ENCODE data around the gene CARD11. TPM values are rescaled to one million over a fixed set of nuclear protein-coding genes. Genes with fewer than 3 reads are reported as not detected.

CARD11 gene
- polyA plus RNA-seq, 1 donor from 2014 or later, result not detected

DNA sequence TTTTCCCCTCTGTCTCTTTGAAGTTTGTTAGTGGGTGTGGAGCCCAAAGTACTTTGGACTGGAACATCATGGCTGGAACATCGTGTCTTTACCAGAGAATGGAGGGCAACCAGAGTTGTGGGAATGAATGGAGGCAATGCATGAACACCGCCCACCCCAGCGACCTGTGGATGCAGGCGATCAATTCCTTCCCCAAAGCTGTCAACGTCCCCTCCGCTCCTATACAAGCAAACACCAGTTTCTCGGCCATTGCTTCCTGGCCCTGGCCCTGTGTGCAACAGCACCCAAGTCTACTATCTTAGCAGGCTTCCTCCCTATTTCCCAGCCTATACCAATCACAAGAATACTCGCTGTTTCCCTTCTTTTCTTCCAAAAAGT is 62.6 kb downstream of the CARD11 start:
- Histone ChIP-seq H3K9me2 (ENCODE audit: insufficient read depth, low read length) (no peaks in the 10 kb centered on the region), H3K4me3 (ENCODE audit: low read length) (no peak overlapping the region), H3K4me2 (ENCODE audit: low read length) (no peak overlapping the region), H3K9ac (ENCODE audit: low read length) (no peak overlapping the region), H3K27me3 (ENCODE audit: insufficient read depth, low read depth, low read length) (no peaks in the 10 kb centered on the region), H3K9me3 (ENCODE audit: low read length) (no peaks in the 10 kb centered on the region), H3K79me2 (replicated peaks; ENCODE audit: insufficient read depth, low read length) (no peaks in the 10 kb centered on the region), H3K36me3 (ENCODE audit: insufficient read depth, low read length) (no peaks in the 10 kb centered on the region), H3F3A (ENCODE audit: insufficient read depth, low read length, poor library complexity, severe bottlenecking) (no peaks in the 10 kb centered on the region), H2AFZ (ENCODE audit: low read depth, low read length) (no peak overlapping the region), H4K20me1 (ENCODE audit: insufficient read depth) (no peaks in the 10 kb centered on the region), H3K27ac (ENCODE audit: low read length) (no peak overlapping the region)
- no peak for TF ChIP-seq RAD21 (conservative IDR thresholded peaks at IDR 0.05)
- TF ChIP-seq MXI1 (conservative IDR thresholded peaks at IDR 0.05; ENCODE audit: poor library complexity, severe bottlenecking), result no peak
- TF ChIP-seq EZH2 (IDR thresholded peaks at IDR 0.05; ENCODE audit: borderline replicate concordance, insufficient read depth, low read length, poor library complexity, severe bottlenecking), result no peak
- TF ChIP-seq POLR2AphosphoS5 (IDR thresholded peaks at IDR 0.05), result no peak
- TF ChIP-seq, protein P1, sequence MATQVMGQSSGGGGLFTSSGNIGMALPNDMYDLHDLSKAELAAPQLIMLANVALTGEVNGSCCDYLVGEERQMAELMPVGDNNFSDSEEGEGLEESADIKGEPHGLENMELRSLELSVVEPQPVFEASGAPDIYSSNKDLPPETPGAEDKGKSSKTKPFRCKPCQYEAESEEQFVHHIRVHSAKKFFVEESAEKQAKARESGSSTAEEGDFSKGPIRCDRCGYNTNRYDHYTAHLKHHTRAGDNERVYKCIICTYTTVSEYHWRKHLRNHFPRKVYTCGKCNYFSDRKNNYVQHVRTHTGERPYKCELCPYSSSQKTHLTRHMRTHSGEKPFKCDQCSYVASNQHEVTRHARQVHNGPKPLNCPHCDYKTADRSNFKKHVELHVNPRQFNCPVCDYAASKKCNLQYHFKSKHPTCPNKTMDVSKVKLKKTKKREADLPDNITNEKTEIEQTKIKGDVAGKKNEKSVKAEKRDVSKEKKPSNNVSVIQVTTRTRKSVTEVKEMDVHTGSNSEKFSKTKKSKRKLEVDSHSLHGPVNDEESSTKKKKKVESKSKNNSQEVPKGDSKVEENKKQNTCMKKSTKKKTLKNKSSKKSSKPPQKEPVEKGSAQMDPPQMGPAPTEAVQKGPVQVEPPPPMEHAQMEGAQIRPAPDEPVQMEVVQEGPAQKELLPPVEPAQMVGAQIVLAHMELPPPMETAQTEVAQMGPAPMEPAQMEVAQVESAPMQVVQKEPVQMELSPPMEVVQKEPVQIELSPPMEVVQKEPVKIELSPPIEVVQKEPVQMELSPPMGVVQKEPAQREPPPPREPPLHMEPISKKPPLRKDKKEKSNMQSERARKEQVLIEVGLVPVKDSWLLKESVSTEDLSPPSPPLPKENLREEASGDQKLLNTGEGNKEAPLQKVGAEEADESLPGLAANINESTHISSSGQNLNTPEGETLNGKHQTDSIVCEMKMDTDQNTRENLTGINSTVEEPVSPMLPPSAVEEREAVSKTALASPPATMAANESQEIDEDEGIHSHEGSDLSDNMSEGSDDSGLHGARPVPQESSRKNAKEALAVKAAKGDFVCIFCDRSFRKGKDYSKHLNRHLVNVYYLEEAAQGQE (IDR thresholded peaks at IDR 0.05; ENCODE audit: borderline replicate concordance), result no peak
- TF ChIP-seq, protein P2, sequence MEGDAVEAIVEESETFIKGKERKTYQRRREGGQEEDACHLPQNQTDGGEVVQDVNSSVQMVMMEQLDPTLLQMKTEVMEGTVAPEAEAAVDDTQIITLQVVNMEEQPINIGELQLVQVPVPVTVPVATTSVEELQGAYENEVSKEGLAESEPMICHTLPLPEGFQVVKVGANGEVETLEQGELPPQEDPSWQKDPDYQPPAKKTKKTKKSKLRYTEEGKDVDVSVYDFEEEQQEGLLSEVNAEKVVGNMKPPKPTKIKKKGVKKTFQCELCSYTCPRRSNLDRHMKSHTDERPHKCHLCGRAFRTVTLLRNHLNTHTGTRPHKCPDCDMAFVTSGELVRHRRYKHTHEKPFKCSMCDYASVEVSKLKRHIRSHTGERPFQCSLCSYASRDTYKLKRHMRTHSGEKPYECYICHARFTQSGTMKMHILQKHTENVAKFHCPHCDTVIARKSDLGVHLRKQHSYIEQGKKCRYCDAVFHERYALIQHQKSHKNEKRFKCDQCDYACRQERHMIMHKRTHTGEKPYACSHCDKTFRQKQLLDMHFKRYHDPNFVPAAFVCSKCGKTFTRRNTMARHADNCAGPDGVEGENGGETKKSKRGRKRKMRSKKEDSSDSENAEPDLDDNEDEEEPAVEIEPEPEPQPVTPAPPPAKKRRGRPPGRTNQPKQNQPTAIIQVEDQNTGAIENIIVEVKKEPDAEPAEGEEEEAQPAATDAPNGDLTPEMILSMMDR (IDR thresholded peaks at IDR 0.05; ENCODE audit: poor library complexity, severe bottlenecking), result no peak
- no peak for TF ChIP-seq SMC3 (conservative IDR thresholded peaks at IDR 0.05; ENCODE audit: poor library complexity)
- no peak for TF ChIP-seq TAF1 (IDR thresholded peaks at IDR 0.05; ENCODE audit: low read depth)
- TF ChIP-seq EP300 (conservative IDR thresholded peaks at IDR 0.05; ENCODE audit: poor library complexity, severe bottlenecking), result no peak

DNA sequence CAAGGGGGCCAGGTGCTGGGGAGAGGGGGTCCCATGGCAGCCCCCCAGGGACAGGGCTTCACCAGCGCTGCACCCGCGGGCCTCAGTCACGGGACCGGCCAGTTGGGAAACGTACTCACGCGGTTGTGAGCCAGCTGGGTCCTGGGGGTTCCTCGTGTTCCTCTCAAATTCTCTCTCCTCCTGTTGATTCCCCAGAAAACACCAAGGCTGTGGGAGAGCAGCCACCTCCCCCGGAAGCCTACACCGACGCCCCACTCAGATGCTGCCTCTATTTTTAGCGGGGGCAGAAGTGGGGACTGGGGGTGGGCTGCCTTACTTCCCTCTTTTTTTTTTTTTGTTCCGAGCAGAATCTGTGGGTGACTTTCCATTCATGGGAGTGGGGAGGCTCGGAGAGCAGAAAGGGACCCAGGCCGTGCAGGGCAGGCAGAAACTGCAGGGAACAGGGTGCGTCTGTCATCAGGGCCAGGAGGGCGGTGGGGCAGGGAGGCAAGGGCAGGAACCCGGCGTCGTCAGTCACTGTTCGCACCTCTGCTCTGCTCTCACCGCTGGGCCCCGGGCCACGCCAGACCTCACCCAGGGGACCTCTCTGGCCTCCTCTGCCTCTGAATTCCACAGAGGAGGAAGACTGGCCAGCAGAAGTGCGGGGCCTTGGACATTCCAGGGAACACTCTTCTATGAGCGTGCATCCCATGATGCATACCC is 63.1 kb downstream of the CARD11 start:
- no peaks in the 10 kb centered on the region for H3K9me3 ChIP-seq (ENCODE audit: low read length)
- H3F3A ChIP-seq (ENCODE audit: insufficient read depth, low read length, poor library complexity, severe bottlenecking), result no peaks in the 10 kb centered on the region
- H3K4me3 ChIP-seq (ENCODE audit: low read length), result no peak overlapping the region
- H4K20me1 ChIP-seq (ENCODE audit: insufficient read depth), result no peaks in the 10 kb centered on the region
- TF ChIP-seq, protein P1 (IDR thresholded peaks at IDR 0.05; ENCODE audit: borderline replicate concordance), result no peak
- TF ChIP-seq MXI1 (conservative IDR thresholded peaks at IDR 0.05; ENCODE audit: poor library complexity, severe bottlenecking) (no peak), EZH2 (IDR thresholded peaks at IDR 0.05; ENCODE audit: borderline replicate concordance, insufficient read depth, low read length, poor library complexity, severe bottlenecking) (no peak), SMC3 (conservative IDR thresholded peaks at IDR 0.05; ENCODE audit: poor library complexity) (no peak), RAD21 (conservative IDR thresholded peaks at IDR 0.05) (no peak), EP300 (conservative IDR thresholded peaks at IDR 0.05; ENCODE audit: poor library complexity, severe bottlenecking) (no peak), TAF1 (IDR thresholded peaks at IDR 0.05; ENCODE audit: low read depth) (no peak)
- TF ChIP-seq, protein P2 (IDR thresholded peaks at IDR 0.05; ENCODE audit: poor library complexity, severe bottlenecking), result no peak
- H3K4me2 ChIP-seq (ENCODE audit: low read length), result no peak overlapping the region
- H2AFZ ChIP-seq (ENCODE audit: low read depth, low read length), result no peak overlapping the region
- H3K27ac ChIP-seq (ENCODE audit: low read length), result no peak overlapping the region
- H3K27me3 ChIP-seq (ENCODE audit: insufficient read depth, low read depth, low read length), result no peaks in the 10 kb centered on the region
- H3K36me3 ChIP-seq (ENCODE audit: insufficient read depth, low read length), result no peaks in the 10 kb centered on the region
- H3K9ac ChIP-seq (ENCODE audit: low read length), result no peak overlapping the region
- no peaks in the 10 kb centered on the region for H3K9me2 ChIP-seq (ENCODE audit: insufficient read depth, low read length)
- no peaks in the 10 kb centered on the region for H3K79me2 ChIP-seq (replicated peaks; ENCODE audit: insufficient read depth, low read length)
